HepG2 (cell line): Measurements from ENCODE around the gene TBC1D14. TPM values are rescaled to one million over a fixed set of nuclear protein-coding genes. Genes with fewer than 3 reads are reported as not detected.

Experiments used
- ATAC-seq: fragments of 200-7000 bp; cut with Tn5 transposase; 3 replicates; pipeline ENCODE4 v1.9.1; 2020; ENCODE audit warnings: mild to moderate bottlenecking, moderate library complexity
- BruUV-seq: library from RNA; stranded (reverse); fragments of 400-500 nt; replicated peaks from 2 replicates; lab custom pipeline; 2021; lab: Mats Ljungman, UMichigan
- CTCF ChIA-PET: fragments of 300-600 bp; formaldehyde crosslinking; extraction: SDS; loops from one replicate; lab custom pipeline; 2021; ENCODE audit warnings: low total read pairs, inconsistent platforms, low intra/inter-chr PET ratio; lab: Yijun Ruan, JAX
- POLR2A ChIA-PET: fragments of 350-600 bp; sonication (Branson Sonifier 250); formaldehyde crosslinking; loops from one replicate; lab custom pipeline; 2020; ENCODE audit warnings: antibody characterized with exemption, inconsistent platforms; lab: Yijun Ruan, JAX
- DNase-seq: peaks from one replicate; pipeline ENCODE4 v3.0.0-alpha.2; 2015; ENCODE audit warnings: low spot score
- FAIRE-seq: peaks from 3 replicates; lab custom pipeline; 2011; peaks lifted over from hg19 to GRCh38; lab: Jason Lieb, UNC
- H2AFZ ChIP-seq: one replicate; pipeline ENCODE4 v1.6.1; 2011; ENCODE audit warnings: low read length, inconsistent platforms
- H3K27ac ChIP-seq: fragments of 300-600 bp; 3 replicates; pipeline ENCODE4 v1.8.0; 2011; ENCODE audit warnings: mixed run types, mild to moderate bottlenecking, mixed read lengths, low read length, inconsistent platforms; ENCODE audit not compliant: insufficient read depth; ENCODE audit errors: extremely low read length
- H3K27me3 ChIP-seq, 2 experiments: fragments of 200-600 bp in 1 of 2; 2 replicates in 1 of 2; 3 replicates in 1 of 2; pipeline versions ENCODE4 v1.6.0 to v1.8.0; 2011; ENCODE audit warnings: low read length in 2 of 2, mild to moderate bottlenecking in 2 of 2, moderate library complexity in 2 of 2, inconsistent platforms in 1 of 2; ENCODE audit not compliant: insufficient read depth in 2 of 2, control insufficient read depth in 1 of 2
- H3K36me3 ChIP-seq, 2 experiments: fragments of 200-600 bp in 1 of 2; replicated peaks in 1 of 2; 2 replicates in 1 of 2; 3 replicates in 1 of 2; pipeline versions ENCODE4 v1.5.1 to v1.8.0; 2011; ENCODE audit warnings: low read length in 2 of 2, inconsistent platforms in 1 of 2; ENCODE audit not compliant: insufficient read depth in 2 of 2, control insufficient read depth in 1 of 2
- H3K4me1 ChIP-seq: 2 replicates; pipeline ENCODE4 v1.5.1; 2012; ENCODE audit warnings: low read length, inconsistent platforms; ENCODE audit not compliant: insufficient read depth
- H3K4me2 ChIP-seq: 2 replicates; pipeline ENCODE4 v1.6.0; 2011; ENCODE audit warnings: low read depth, low read length, inconsistent platforms
- H3K4me3 ChIP-seq, 3 experiments: fragments of 200-600 bp in 1 of 3; sonication (generic), shearing (Covaris generic) in 1 of 3; replicated peaks in 1 of 3; 2 replicates each; pipeline ENCODE4 v1.5.1; 2011 to 2016; ENCODE audit warnings: low read length in 3 of 3, inconsistent platforms in 2 of 3, low read depth in 2 of 3, mild to moderate bottlenecking in 2 of 3, control low read depth in 1 of 3, mixed read lengths in 1 of 3; ENCODE audit not compliant: insufficient read depth in 1 of 3
- H3K79me2 ChIP-seq: one replicate; pipeline ENCODE4 v1.6.1; 2011; ENCODE audit warnings: low read length, inconsistent platforms; ENCODE audit not compliant: insufficient read depth
- H3K9ac ChIP-seq: 2 replicates; pipeline ENCODE4 v1.6.0; 2011; ENCODE audit warnings: mild to moderate bottlenecking, low read depth, low read length, inconsistent platforms; ENCODE audit not compliant: insufficient read depth
- H3K9me3 ChIP-seq: 2 replicates; pipeline ENCODE4 v1.5.1; 2012; ENCODE audit warnings: mild to moderate bottlenecking, low read length
- H4K20me1 ChIP-seq: 2 replicates; pipeline ENCODE4 v1.6.0; 2011; ENCODE audit warnings: inconsistent platforms, mild to moderate bottlenecking, low read length, moderate library complexity; ENCODE audit not compliant: insufficient read depth
- CBX2 ChIP-seq, 2 experiments: fragments of 200-600 bp in 1 of 2; sonication (generic); formaldehyde crosslinking in 1 of 2; IDR thresholded peaks; 2 replicates each; pipeline versions ENCODE4 v1.7.0 to v1.8.1; 2018 to 2022; ENCODE audit warnings: low read depth in 2 of 2, low read length in 1 of 2, mild to moderate bottlenecking in 1 of 2, missing genetic modification reagents in 1 of 2
- CCAR2 ChIP-seq: fragments of 200-400 bp; formaldehyde crosslinking; optimal IDR thresholded peaks from 2 replicates; pipeline ENCODE3; 2018; ENCODE audit warnings: low read depth, mild to moderate bottlenecking, low read length, moderate library complexity
- NR2F2 ChIP-seq: IDR thresholded peaks from 2 replicates; pipeline ENCODE4 v1.6.1; 2012; ENCODE audit warnings: low read depth, inconsistent platforms, borderline replicate concordance
- TAF15 ChIP-seq: fragments of 200-400 bp; formaldehyde crosslinking; IDR thresholded peaks from one replicate; pipeline ENCODE4 v1.6.1; 2018; ENCODE audit warnings: mild to moderate bottlenecking, low read depth, low read length; ENCODE audit not compliant: poor library complexity, severe bottlenecking
- TCF7L2 ChIP-seq: IDR thresholded peaks from 2 replicates; pipeline ENCODE4 v1.6.1; 2011; ENCODE audit warnings: mild to moderate bottlenecking, low read depth, low read length, moderate library complexity
- ZBTB44 ChIP-seq: sonication (generic); formaldehyde crosslinking; IDR thresholded peaks from 2 replicates; pipeline ENCODE4 v1.4.0; 2020; ENCODE audit warnings: missing genetic modification reagents
- ZNF543 ChIP-seq: sonication (generic); formaldehyde crosslinking; IDR thresholded peaks from 2 replicates; pipeline ENCODE4 v1.4.0; 2020; ENCODE audit warnings: mild to moderate bottlenecking, missing genetic modification reagents
- WGBS: methylation state at CpG from one replicate; pipeline ENCODE4 v1.1.6; 2017; ENCODE audit warnings: low lambda C conversion rate; 5-methylcytosine and 5-hydroxymethylcytosine counted together
- in situ Hi-C: cut with HindIII; loops from 2 replicates; pipeline ENCODE4 v1.10.0; 2017; ENCODE audit warnings: low pct_unique_long_range_greater_than_20kb; ENCODE audit not compliant: extremely low pct_ligation_motif_present
- intact Hi-C: fragments of 100-400 bp; cut with micrococcal nuclease; formaldehyde crosslinking; loops from one replicate; pipeline ENCODE4 v1.10.0; 2022; ENCODE audit not compliant: unreplicated experiment
- polyA plus RNA-seq, 8 experiments: library from polyadenylated mRNA; depleted of rRNA in 3 of 8; stranded (reverse) in 7 of 8; unstranded in 1 of 8; fragments of >200 nt; fragmentation: Illumina TruSeq in 4 of 8; extraction: Trizol in 4 of 8; gene quantifications; 2 replicates each; pipeline versions ENCODE4 v1.2.1 to v1.2.3, GENCODE V29; 2011 to 2016; ENCODE audit warnings: low read depth in 4 of 8, missing spikeins in 1 of 8, mixed read lengths in 1 of 8; ENCODE audit not compliant: insufficient read depth in 1 of 8
- total RNA-seq, 5 experiments: library from RNA; depleted of rRNA; stranded (reverse); fragments of >200 nt; fragmentation: Illumina TruSeq; extraction: Trizol; gene quantifications; 2 replicates each; pipeline ENCODE4 v1.2.3, GENCODE V29; 2016; ENCODE audit warnings: low read depth in 1 of 5
- TF ChIP-seq, protein P1 (sequence below): sonication (generic); formaldehyde crosslinking; IDR thresholded peaks from 2 replicates; pipeline ENCODE4 v1.4.0; 2020; ENCODE audit warnings: missing genetic modification reagents, borderline replicate concordance
- TF ChIP-seq, protein P2 (sequence below): IDR thresholded peaks from 2 replicates; pipeline ENCODE4 v1.6.1; 2016; ENCODE audit warnings: low read depth, missing genetic modification reagents, missing compliant biosample characterization

The TBC1D14 gene
- total and polyA plus RNA-seq, 2 of the 13 experiments (the other 11 are each of a cell fraction or from before 2014, with no cell fraction given), result 29.5 to 46.5 TPM

- 96% methylated on average over 3 of the region's 3 CpGs for WGBS
- peaks cover 28 to 74% of the 10 kb centered on the region in 2 experiments for H3K36me3 ChIP-seq
- FAIRE-seq (no peak), ATAC-seq (no peak), DNase-seq (no peak)
- no peaks in the 10 kb centered on the region for H3K27me3 ChIP-seq
- peaks cover 21% of the 10 kb centered on the region for H3K4me1 ChIP-seq
- ChIA-PET POLR2A (interaction anchor here (1.4 kb wide), 1 partner anchor 97 kb away, joined by 5 read pairs; the partner anchor contains the start of gene TBC1D14), CTCF (no interaction called here)
- no peak overlapping the region for H3K4me2 ChIP-seq
- intact Hi-C loops, result no loop called here
- H3K4me3 ChIP-seq, result no peak overlapping the region
- H4K20me1 ChIP-seq, result peaks cover 6% of the 10 kb centered on the region; the same call in 1 of the 2 replicates
- peaks cover 5% of the 10 kb centered on the region for H3K79me2 ChIP-seq
- H3K9me3 ChIP-seq, result no peaks in the 10 kb centered on the region
- H3K27ac ChIP-seq, result no peak overlapping the region
- no peak overlapping the region for H2AFZ ChIP-seq
- no TSS peak for BruUV-seq
- in situ Hi-C loops, result no loop called here
- no peak overlapping the region for H3K9ac ChIP-seq
- TF ChIP-seq CBX2 (IDR thresholded peaks at IDR 0.05; ENCODE audit: low read depth, low read length) (no peak), CBX2 (CRISPR knock-in tag; IDR thresholded peaks at IDR 0.05; ENCODE audit: low read depth) (no peak), NR2F2 (no peak), CCAR2 (no peak), TCF7L2 (no peak), ZBTB44 (CRISPR knock-in tag) (no peak), ZNF543 (CRISPR knock-in tag) (no peak), TAF15 (no peak)
- TF ChIP-seq, protein P1, sequence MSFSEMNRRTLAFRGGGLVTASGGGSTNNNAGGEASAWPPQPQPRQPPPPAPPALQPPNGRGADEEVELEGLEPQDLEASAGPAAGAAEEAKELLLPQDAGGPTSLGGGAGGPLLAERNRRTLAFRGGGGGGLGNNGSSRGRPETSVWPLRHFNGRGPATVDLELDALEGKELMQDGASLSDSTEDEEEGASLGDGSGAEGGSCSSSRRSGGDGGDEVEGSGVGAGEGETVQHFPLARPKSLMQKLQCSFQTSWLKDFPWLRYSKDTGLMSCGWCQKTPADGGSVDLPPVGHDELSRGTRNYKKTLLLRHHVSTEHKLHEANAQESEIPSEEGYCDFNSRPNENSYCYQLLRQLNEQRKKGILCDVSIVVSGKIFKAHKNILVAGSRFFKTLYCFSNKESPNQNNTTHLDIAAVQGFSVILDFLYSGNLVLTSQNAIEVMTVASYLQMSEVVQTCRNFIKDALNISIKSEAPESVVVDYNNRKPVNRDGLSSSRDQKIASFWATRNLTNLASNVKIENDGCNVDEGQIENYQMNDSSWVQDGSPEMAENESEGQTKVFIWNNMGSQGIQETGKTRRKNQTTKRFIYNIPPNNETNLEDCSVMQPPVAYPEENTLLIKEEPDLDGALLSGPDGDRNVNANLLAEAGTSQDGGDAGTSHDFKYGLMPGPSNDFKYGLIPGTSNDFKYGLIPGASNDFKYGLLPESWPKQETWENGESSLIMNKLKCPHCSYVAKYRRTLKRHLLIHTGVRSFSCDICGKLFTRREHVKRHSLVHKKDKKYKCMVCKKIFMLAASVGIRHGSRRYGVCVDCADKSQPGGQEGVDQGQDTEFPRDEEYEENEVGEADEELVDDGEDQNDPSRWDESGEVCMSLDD (CRISPR knock-in tag), result no peak
- TF ChIP-seq, protein P2, sequence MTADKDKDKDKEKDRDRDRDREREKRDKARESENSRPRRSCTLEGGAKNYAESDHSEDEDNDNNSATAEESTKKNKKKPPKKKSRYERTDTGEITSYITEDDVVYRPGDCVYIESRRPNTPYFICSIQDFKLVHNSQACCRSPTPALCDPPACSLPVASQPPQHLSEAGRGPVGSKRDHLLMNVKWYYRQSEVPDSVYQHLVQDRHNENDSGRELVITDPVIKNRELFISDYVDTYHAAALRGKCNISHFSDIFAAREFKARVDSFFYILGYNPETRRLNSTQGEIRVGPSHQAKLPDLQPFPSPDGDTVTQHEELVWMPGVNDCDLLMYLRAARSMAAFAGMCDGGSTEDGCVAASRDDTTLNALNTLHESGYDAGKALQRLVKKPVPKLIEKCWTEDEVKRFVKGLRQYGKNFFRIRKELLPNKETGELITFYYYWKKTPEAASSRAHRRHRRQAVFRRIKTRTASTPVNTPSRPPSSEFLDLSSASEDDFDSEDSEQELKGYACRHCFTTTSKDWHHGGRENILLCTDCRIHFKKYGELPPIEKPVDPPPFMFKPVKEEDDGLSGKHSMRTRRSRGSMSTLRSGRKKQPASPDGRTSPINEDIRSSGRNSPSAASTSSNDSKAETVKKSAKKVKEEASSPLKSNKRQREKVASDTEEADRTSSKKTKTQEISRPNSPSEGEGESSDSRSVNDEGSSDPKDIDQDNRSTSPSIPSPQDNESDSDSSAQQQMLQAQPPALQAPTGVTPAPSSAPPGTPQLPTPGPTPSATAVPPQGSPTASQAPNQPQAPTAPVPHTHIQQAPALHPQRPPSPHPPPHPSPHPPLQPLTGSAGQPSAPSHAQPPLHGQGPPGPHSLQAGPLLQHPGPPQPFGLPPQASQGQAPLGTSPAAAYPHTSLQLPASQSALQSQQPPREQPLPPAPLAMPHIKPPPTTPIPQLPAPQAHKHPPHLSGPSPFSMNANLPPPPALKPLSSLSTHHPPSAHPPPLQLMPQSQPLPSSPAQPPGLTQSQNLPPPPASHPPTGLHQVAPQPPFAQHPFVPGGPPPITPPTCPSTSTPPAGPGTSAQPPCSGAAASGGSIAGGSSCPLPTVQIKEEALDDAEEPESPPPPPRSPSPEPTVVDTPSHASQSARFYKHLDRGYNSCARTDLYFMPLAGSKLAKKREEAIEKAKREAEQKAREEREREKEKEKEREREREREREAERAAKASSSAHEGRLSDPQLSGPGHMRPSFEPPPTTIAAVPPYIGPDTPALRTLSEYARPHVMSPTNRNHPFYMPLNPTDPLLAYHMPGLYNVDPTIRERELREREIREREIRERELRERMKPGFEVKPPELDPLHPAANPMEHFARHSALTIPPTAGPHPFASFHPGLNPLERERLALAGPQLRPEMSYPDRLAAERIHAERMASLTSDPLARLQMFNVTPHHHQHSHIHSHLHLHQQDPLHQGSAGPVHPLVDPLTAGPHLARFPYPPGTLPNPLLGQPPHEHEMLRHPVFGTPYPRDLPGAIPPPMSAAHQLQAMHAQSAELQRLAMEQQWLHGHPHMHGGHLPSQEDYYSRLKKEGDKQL (CRISPR knock-in tag), result no peak
- TF ChIP-seq, all 625 proteins: peak for 0
Observed at GRCh38 chr4:7006411-7006810, 96.8 kb downstream of the TBC1D14 start.
